Neural cell (in vitro differentiated cells): ENCODE data around the gene AGO4.

Source experiments
- EP300 ChIP-seq: fragments of 450-650 bp; conservative IDR thresholded peaks from 2 replicates; pipeline ENCODE4 v1.6.1; 2014; ENCODE audit warnings: antibody characterized with exemption, mild to moderate bottlenecking, moderate library complexity; ENCODE audit not compliant: poor library complexity, severe bottlenecking
- EZH2 ChIP-seq: fragments of 200-600, 300-800 bp; shearing (Covaris generic), sonication (generic); IDR thresholded peaks from 2 replicates; pipeline ENCODE4 v1.6.1; 2014; ENCODE audit warnings: antibody characterized with exemption, low read length, borderline replicate concordance, mild to moderate bottlenecking; ENCODE audit not compliant: insufficient read depth, poor library complexity, severe bottlenecking
- POLR2AphosphoS5 ChIP-seq: IDR thresholded peaks from 2 replicates; pipeline ENCODE4 v1.6.1; 2012
- TF ChIP-seq, protein P1 (sequence below): fragments of 450-650 bp; IDR thresholded peaks from 2 replicates; pipeline ENCODE4 v1.5.1; 2014; ENCODE audit warnings: antibody characterized with exemption, mild to moderate bottlenecking, moderate library complexity; ENCODE audit not compliant: poor library complexity, severe bottlenecking
- TF ChIP-seq, protein P2 (sequence below): IDR thresholded peaks from 2 replicates; pipeline ENCODE4 v1.6.1; 2012; ENCODE audit warnings: borderline replicate concordance

DNA sequence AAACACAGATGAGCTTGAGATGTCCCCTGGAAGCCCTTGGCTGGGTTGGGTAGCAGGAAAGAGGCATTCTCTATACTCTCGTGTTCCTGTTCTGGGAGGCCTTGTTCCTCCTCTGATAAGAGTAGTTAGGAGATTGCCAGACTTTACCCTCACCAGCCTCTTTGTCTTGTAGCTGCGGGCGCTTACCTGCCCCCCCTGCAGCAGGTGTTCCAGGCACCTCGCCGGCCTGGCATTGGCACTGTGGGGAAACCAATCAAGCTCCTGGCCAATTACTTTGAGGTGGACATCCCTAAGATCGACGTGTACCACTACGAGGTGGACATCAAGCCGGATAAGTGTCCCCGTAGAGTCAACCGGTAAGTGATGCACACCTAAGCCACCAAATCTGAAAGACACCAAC, 80.4 kb downstream of the AGO4 start:
- TF ChIP-seq, protein P1, sequence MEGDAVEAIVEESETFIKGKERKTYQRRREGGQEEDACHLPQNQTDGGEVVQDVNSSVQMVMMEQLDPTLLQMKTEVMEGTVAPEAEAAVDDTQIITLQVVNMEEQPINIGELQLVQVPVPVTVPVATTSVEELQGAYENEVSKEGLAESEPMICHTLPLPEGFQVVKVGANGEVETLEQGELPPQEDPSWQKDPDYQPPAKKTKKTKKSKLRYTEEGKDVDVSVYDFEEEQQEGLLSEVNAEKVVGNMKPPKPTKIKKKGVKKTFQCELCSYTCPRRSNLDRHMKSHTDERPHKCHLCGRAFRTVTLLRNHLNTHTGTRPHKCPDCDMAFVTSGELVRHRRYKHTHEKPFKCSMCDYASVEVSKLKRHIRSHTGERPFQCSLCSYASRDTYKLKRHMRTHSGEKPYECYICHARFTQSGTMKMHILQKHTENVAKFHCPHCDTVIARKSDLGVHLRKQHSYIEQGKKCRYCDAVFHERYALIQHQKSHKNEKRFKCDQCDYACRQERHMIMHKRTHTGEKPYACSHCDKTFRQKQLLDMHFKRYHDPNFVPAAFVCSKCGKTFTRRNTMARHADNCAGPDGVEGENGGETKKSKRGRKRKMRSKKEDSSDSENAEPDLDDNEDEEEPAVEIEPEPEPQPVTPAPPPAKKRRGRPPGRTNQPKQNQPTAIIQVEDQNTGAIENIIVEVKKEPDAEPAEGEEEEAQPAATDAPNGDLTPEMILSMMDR: no peak
- TF ChIP-seq EP300 (no peak), POLR2AphosphoS5 (no peak), EZH2 (no peak)
- TF ChIP-seq, protein P2, sequence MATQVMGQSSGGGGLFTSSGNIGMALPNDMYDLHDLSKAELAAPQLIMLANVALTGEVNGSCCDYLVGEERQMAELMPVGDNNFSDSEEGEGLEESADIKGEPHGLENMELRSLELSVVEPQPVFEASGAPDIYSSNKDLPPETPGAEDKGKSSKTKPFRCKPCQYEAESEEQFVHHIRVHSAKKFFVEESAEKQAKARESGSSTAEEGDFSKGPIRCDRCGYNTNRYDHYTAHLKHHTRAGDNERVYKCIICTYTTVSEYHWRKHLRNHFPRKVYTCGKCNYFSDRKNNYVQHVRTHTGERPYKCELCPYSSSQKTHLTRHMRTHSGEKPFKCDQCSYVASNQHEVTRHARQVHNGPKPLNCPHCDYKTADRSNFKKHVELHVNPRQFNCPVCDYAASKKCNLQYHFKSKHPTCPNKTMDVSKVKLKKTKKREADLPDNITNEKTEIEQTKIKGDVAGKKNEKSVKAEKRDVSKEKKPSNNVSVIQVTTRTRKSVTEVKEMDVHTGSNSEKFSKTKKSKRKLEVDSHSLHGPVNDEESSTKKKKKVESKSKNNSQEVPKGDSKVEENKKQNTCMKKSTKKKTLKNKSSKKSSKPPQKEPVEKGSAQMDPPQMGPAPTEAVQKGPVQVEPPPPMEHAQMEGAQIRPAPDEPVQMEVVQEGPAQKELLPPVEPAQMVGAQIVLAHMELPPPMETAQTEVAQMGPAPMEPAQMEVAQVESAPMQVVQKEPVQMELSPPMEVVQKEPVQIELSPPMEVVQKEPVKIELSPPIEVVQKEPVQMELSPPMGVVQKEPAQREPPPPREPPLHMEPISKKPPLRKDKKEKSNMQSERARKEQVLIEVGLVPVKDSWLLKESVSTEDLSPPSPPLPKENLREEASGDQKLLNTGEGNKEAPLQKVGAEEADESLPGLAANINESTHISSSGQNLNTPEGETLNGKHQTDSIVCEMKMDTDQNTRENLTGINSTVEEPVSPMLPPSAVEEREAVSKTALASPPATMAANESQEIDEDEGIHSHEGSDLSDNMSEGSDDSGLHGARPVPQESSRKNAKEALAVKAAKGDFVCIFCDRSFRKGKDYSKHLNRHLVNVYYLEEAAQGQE: no peak
